Mesodermal cell (in vitro differentiated cells): Measurements from ENCODE around the gene CFC1B.
"Not testable (repeated sequence)": the region's sequence is repeated elsewhere in the genome, so short reads cannot be mapped to it uniquely, and the experiment has no call there.

Experiments used
- H3K27ac ChIP-seq: 2 replicates; pipeline ENCODE4 v1.7.0; 2013; ENCODE audit warnings: mild to moderate bottlenecking, low read depth, low read length, moderate library complexity; ENCODE audit not compliant: severe bottlenecking
- H3K36me3 ChIP-seq: 2 replicates; pipeline ENCODE4 v1.7.1; 2013; ENCODE audit warnings: mild to moderate bottlenecking, low read length, moderate library complexity; ENCODE audit not compliant: control insufficient read depth, insufficient read depth
- H3K4me1 ChIP-seq: one replicate; pipeline ENCODE4 v1.7.1; 2013; ENCODE audit warnings: mild to moderate bottlenecking, low read length; ENCODE audit not compliant: insufficient read depth, control insufficient read depth, poor library complexity, severe bottlenecking
- H3K4me3 ChIP-seq: 2 replicates; pipeline ENCODE4 v1.7.0; 2013; ENCODE audit warnings: low read length, control low read depth, mild to moderate bottlenecking; ENCODE audit not compliant: insufficient read depth, poor library complexity, severe bottlenecking; ENCODE audit errors: extremely low read depth
- H3K9me3 ChIP-seq: 2 replicates; pipeline ENCODE4 v1.7.1; 2013; ENCODE audit warnings: mild to moderate bottlenecking, low read length, moderate library complexity; ENCODE audit not compliant: control insufficient read depth
- WGBS, 2 experiments: methylation state at CpG; one replicate each; pipeline ENCODE4 v1.1.5; 2013; ENCODE audit warnings: missing lambda C conversion rate in 2 of 2; ENCODE audit not compliant: insufficient coverage in 2 of 2; 5-methylcytosine and 5-hydroxymethylcytosine counted together

Gene CFC1B

DNA sequence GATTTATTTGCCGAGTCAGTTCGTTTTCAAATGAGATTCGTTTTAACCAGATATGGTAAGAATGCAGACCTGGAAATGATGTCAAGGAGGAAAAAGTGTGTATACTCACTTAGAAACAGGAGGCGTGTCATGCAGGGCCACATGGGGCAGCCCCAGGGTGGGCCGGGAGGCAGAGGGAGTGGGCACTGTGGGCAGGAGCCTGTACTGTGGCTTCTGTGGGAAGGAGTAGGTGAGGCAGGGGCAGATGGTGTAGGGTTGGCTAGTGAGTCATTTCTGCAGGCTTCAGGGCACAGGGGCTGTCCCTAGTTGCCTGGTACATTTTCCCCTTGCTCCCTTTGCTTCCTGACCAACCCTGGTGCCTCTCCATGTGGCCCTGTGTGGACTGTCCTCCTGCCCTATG is 10.2 kb downstream of the CFC1B start:
- H3K36me3 ChIP-seq, H3K27ac ChIP-seq, H3K4me1 ChIP-seq, H3K9me3 ChIP-seq, H3K4me3 ChIP-seq: not testable (repeated sequence)
- no CpG with 5 or more reads among the region's 5 CpGs for WGBS, 2 experiments

- not testable (repeated sequence) for H3K9me3 ChIP-seq, H3K36me3 ChIP-seq, H3K4me3 ChIP-seq, H3K27ac ChIP-seq, H3K4me1 ChIP-seq
- no CpG with 5 or more reads among the region's 9 CpGs for WGBS, 2 experiments
Measured at GRCh38 chr2:130531672-130532071, 10.7 kb downstream of the CFC1B start.

DNA sequence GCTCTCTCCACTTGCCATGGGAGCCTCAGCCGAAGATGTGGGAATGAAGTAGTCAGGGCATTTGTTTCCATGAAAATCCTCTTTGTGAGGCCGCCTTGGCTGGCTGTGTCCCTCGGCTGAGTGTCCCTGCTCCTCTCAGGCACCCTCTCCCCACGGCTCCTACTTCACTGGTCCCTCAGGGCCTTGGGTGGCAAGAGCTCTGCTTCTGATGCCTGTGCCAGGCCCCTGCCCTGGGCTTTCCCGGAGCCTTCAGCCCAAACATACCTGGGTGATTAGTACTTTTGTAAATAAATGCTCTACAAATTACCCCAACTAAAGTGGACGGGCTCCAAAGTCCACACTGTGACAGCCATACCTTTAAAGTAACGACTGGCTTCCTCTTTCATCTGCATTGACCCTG is 15.6 kb downstream of the CFC1B start:
- WGBS, 2 experiments = no CpG with 5 or more reads among the region's 7 CpGs
- not testable (repeated sequence) for H3K9me3 ChIP-seq, H3K36me3 ChIP-seq, H3K4me3 ChIP-seq, H3K27ac ChIP-seq, H3K4me1 ChIP-seq

- H3K27ac ChIP-seq, H3K4me1 ChIP-seq, H3K4me3 ChIP-seq, H3K36me3 ChIP-seq, H3K9me3 ChIP-seq: not testable (repeated sequence)
- WGBS, 2 experiments = no CpG with 5 or more reads among the region's 9 CpGs
Measured at GRCh38 chr2:130538271-130538670, 17.2 kb downstream of the CFC1B start.

DNA sequence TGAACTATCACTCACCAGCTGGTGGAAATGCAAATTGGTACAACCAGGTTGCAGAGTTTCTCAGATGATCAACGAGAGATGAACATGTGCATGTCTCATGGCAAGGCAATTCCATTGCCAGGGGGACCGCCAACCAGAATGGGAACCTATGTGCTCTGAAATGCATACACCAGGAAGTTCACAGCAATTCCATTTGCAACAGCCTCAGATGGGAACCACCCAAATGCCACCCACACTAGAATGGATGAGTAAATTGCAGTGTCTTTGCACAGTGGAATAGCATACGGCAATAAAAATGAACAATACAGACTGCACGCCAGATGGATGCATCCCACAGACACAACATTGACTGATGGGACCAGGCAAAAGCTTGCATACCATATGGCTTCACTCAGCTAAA is 21.8 kb downstream of the CFC1B start:
- not testable (repeated sequence) for H3K9me3 ChIP-seq, H3K36me3 ChIP-seq, H3K4me3 ChIP-seq, H3K27ac ChIP-seq, H3K4me1 ChIP-seq
- no CpG with 5 or more reads among the region's 4 CpGs for WGBS, 2 experiments

DNA sequence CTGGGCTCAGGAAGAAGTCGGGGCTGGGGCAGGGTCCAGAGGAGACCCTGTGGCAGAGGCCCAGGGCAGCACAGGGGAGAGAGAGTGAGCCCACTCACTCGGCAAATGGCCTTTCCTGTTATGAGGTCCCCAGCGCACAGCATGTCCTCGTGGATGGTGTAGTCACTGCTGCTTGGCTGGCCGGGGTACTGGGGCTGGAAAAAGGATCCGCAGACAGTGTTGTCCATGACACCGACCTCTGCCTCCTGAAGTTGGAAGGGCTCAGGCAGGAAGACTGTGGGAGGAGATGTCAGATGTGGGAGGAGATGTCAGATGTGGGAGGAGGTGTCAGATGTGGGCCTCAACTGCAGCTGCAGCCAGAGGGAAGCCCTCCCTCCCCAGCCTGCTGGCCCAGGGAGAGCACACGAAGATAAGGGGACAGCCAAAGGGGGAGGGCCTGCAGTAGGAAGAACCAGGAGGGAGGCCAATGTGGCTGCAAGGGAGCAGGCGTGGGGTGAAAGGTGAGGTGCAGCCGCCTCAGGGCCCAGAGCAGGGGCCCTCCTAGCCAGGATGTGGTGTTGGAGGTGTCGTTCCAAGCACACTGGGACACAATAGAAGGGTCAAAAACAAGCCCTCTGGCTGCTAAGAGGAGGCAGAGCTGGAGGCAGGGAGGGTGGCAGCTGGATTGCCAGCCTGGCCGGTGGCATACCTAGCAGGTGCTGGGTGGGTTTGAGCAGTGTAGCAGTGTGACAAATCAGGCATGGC is 22.9 kb downstream of the CFC1B start:
- H3K4me1 ChIP-seq, H3K36me3 ChIP-seq, H3K4me3 ChIP-seq, H3K27ac ChIP-seq, H3K9me3 ChIP-seq: not testable (repeated sequence)
- WGBS, 2 experiments = no CpG with 5 or more reads among the region's 12 CpGs

GRCh38 chr2:130544978-130545377 is 24.0 kb downstream of the CFC1B start:
- not testable (repeated sequence) for H3K9me3 ChIP-seq
- WGBS, 2 experiments = no CpG with 5 or more reads among the region's 5 CpGs

DNA sequence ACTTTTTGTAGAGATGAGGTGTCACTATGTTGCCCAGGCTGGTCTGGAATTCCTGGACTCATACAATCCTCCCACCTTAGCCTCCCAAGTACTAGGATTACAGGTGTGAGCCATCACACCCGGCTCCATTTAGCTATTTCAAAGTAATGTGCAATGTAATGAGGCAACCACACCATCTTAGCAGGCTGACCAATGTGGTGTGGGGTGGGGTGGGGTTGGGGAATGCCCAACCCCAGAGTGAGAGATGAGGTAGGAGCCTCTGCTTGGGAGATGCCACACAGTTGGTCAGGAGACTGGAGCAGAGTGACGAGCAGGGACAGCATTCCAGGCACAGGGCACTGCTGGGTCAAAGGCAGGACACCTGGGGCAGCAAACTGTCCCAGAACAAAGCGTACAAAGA is 27.4 kb downstream of the CFC1B start:
- no CpG with 5 or more reads among the region's 3 CpGs for WGBS, 2 experiments

More at GRCh38 chr2:130544978-130545377, 24.0 kb downstream of the CFC1B start:
- not testable (repeated sequence) for H3K4me3 ChIP-seq, H3K4me1 ChIP-seq, H3K36me3 ChIP-seq, H3K27ac ChIP-seq

GRCh38 chr2:130549475-130549874 is 28.5 kb downstream of the CFC1B start:
- H3K4me3 ChIP-seq, H3K36me3 ChIP-seq, H3K27ac ChIP-seq, H3K9me3 ChIP-seq, H3K4me1 ChIP-seq: not testable (repeated sequence)
- WGBS, 2 experiments = no CpG with 5 or more reads among the region's 27 CpGs

More for the DNA sequence above, 27.4 kb downstream of the CFC1B start:
- H3K27ac ChIP-seq, H3K9me3 ChIP-seq, H3K4me1 ChIP-seq, H3K4me3 ChIP-seq, H3K36me3 ChIP-seq: not testable (repeated sequence)

DNA sequence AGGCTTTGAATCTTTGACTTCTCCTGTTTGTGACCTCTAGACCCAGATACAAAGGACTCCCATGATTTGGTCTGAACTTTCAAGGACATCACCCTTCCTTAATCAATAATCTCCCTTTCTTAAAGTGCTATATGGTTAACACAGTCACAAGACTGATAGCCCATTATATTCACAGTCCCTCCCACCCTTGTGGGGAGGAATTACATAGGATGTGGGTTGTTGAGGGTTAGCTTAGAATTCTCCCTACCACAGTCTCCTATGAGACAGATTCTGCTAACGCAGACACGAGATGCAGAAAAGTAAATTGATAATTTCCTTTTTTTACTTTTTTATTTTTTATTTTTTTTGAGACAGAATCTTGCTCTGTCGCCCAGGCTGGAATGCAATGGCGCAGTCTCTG is 33.2 kb downstream of the CFC1B start:
- H3K36me3 ChIP-seq, H3K4me3 ChIP-seq, H3K27ac ChIP-seq, H3K9me3 ChIP-seq, H3K4me1 ChIP-seq: not testable (repeated sequence)
- WGBS, 2 experiments = no CpG with 5 or more reads among the region's 4 CpGs

- not testable (repeated sequence) for H3K36me3 ChIP-seq, H3K4me3 ChIP-seq, H3K27ac ChIP-seq, H3K4me1 ChIP-seq, H3K9me3 ChIP-seq
- WGBS, 2 experiments = no CpG with 5 or more reads among the region's 8 CpGs
Measured at GRCh38 chr2:130556441-130556840, 35.4 kb downstream of the CFC1B start.
